Measurements from ENCODE around the gene COPS8.

DNA sequence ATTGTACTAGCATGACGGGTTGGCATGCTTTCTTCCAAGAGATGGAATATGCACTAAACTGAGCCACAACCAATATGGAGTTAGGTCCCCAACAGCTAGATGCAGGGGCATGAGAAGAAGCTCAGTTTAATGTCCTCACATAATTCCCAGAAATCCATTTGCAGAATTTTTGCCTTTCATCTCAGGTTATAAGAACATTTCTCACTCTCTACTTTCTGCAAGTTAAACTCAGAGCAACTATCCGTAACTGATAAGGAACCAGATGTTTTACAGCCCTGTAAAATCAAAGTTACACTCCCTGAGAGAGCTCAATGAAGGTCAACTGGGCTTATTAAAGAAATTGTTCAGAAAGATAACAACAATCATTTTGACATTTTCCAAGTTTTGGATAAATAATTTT lies 30.7 kb downstream of the COPS8 start:
- no peak for TF ChIP-seq ZNF548 (tag by site-specific recombination; IDR thresholded peaks at IDR 0.05)
- TF ChIP-seq, protein P1, sequence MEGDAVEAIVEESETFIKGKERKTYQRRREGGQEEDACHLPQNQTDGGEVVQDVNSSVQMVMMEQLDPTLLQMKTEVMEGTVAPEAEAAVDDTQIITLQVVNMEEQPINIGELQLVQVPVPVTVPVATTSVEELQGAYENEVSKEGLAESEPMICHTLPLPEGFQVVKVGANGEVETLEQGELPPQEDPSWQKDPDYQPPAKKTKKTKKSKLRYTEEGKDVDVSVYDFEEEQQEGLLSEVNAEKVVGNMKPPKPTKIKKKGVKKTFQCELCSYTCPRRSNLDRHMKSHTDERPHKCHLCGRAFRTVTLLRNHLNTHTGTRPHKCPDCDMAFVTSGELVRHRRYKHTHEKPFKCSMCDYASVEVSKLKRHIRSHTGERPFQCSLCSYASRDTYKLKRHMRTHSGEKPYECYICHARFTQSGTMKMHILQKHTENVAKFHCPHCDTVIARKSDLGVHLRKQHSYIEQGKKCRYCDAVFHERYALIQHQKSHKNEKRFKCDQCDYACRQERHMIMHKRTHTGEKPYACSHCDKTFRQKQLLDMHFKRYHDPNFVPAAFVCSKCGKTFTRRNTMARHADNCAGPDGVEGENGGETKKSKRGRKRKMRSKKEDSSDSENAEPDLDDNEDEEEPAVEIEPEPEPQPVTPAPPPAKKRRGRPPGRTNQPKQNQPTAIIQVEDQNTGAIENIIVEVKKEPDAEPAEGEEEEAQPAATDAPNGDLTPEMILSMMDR (tag by site-specific recombination; IDR thresholded peaks at IDR 0.05): no peak
- TF ChIP-seq SCRT1 (tag by site-specific recombination; IDR thresholded peaks at IDR 0.05; ENCODE audit: borderline replicate concordance): no peak
- TF ChIP-seq, protein P2, sequence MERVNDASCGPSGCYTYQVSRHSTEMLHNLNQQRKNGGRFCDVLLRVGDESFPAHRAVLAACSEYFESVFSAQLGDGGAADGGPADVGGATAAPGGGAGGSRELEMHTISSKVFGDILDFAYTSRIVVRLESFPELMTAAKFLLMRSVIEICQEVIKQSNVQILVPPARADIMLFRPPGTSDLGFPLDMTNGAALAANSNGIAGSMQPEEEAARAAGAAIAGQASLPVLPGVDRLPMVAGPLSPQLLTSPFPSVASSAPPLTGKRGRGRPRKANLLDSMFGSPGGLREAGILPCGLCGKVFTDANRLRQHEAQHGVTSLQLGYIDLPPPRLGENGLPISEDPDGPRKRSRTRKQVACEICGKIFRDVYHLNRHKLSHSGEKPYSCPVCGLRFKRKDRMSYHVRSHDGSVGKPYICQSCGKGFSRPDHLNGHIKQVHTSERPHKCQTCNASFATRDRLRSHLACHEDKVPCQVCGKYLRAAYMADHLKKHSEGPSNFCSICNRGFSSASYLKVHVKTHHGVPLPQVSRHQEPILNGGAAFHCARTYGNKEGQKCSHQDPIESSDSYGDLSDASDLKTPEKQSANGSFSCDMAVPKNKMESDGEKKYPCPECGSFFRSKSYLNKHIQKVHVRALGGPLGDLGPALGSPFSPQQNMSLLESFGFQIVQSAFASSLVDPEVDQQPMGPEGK (tag by site-specific recombination; IDR thresholded peaks at IDR 0.05): no peak
